GM21423 (cell line): ENCODE results near the gene MRPL33.
A peak's percentile ranks its signal among the peaks of the same experiment; 100 is the strongest.

ENCODE experiments used
- ATAC-seq: cut with Tn5 transposase; IDR thresholded peaks from one replicate; pipeline ENCODE4 v1.9.1; 2021; ENCODE audit warnings: mild to moderate bottlenecking, moderate library complexity; ENCODE audit not compliant: unreplicated experiment

MRPL33 gene

GRCh38 chr2:27771548-27772335, at the start of gene MRPL33:
Gene MRPL33, plus strand, starts transcription at chr2:27771719. Its CDS starts 59 bp downstream, at chr2:27771778.
- ATAC-seq, result peak; percentile 96

- ATAC-seq, result no peak
Observed at GRCh38 chr2:27721884-27722485, 49.5 kb upstream of the MRPL33 start.

- ATAC-seq, result no peak
Observed at GRCh38 chr2:27723372-27724144, 48.0 kb upstream of the MRPL33 start.

GRCh38 chr2:27724191-27724590, 47.3 kb upstream of the MRPL33 start:
- no peak for ATAC-seq

- no peak for ATAC-seq
Observed at GRCh38 chr2:27724905-27725701, 46.4 kb upstream of the MRPL33 start.

GRCh38 chr2:27727257-27727656, 44.3 kb upstream of the MRPL33 start:
- no peak for ATAC-seq

- ATAC-seq, result no peak
Observed at GRCh38 chr2:27728081-27728858, 43.2 kb upstream of the MRPL33 start.

GRCh38 chr2:27729198-27729597, 42.3 kb upstream of the MRPL33 start:
- ATAC-seq, result no peak

- no peak for ATAC-seq
Observed at GRCh38 chr2:27729614-27730013, 41.9 kb upstream of the MRPL33 start.

- ATAC-seq, result no peak
Observed at GRCh38 chr2:27730261-27730662, 41.3 kb upstream of the MRPL33 start.

GRCh38 chr2:27730980-27731691, 40.4 kb upstream of the MRPL33 start:
- ATAC-seq, result no peak

- ATAC-seq, result no peak
Observed at GRCh38 chr2:27734305-27734704, 37.2 kb upstream of the MRPL33 start.

GRCh38 chr2:27735263-27735904, 36.1 kb upstream of the MRPL33 start:
- no peak for ATAC-seq

- no peak for ATAC-seq
Observed at GRCh38 chr2:27736031-27736889, 35.3 kb upstream of the MRPL33 start.

- no peak for ATAC-seq
Observed at GRCh38 chr2:27736890-27737204, 34.7 kb upstream of the MRPL33 start.

- no peak for ATAC-seq
Observed at GRCh38 chr2:27737676-27738348, 33.7 kb upstream of the MRPL33 start.

GRCh38 chr2:27738349-27739057, 33.0 kb upstream of the MRPL33 start:
- ATAC-seq, result no peak
